Endothelial cell of umbilical vein (primary cell): ENCODE data around the gene R3HCC1L. TPM values are rescaled to one million over a fixed set of nuclear protein-coding genes. Genes with fewer than 3 reads are reported as not detected.

Experiments
- BruUV-seq: library from RNA; stranded (reverse); fragments of 400-500 nt; replicated peaks from 2 replicates; lab custom pipeline; 2021; lab: Mats Ljungman, UMichigan
- CTCF ChIA-PET: fragments of 300-600, 350-600 bp; sonication (Branson Sonifier 250); formaldehyde crosslinking; loops from one replicate; lab custom pipeline; 2021; ENCODE audit warnings: antibody characterized with exemption, inconsistent platforms; lab: Charles Lee
- POLR2A ChIA-PET: fragments of 300-600, 350-600 bp; sonication (Branson Sonifier 250); formaldehyde crosslinking; loops from one replicate; lab custom pipeline; 2021; ENCODE audit warnings: antibody characterized with exemption, inconsistent platforms; lab: Charles Lee
- DNase-seq: peaks from one replicate; pipeline ENCODE4 v3.0.0-alpha.2; 2011; ENCODE audit warnings: low read depth, low spot score
- FAIRE-seq: peaks from 2 replicates; lab custom pipeline; 2011; peaks lifted over from hg19 to GRCh38; lab: Jason Lieb, UNC
- H2AFZ ChIP-seq: 2 replicates; pipeline ENCODE4 v1.6.0; 2012; ENCODE audit warnings: low read depth, low read length, control low read depth, inconsistent platforms
- H3K27ac ChIP-seq: 2 replicates; pipeline ENCODE4 v1.5.1; 2011; ENCODE audit warnings: low read depth, mild to moderate bottlenecking, control low read depth, low read length, moderate library complexity; ENCODE audit not compliant: insufficient read depth
- H3K27me3 ChIP-seq, 2 experiments: 2 replicates each; pipeline versions ENCODE4 v1.6.0 to v1.6.1; 2011; ENCODE audit warnings: low read length in 2 of 2, mixed read lengths in 1 of 2; ENCODE audit not compliant: control insufficient read depth in 2 of 2, insufficient read depth in 2 of 2
- H3K36me3 ChIP-seq, 2 experiments: 2 replicates in 1 of 2; 3 replicates in 1 of 2; pipeline ENCODE4 v1.5.1; 2011; ENCODE audit warnings: low read length in 2 of 2, mild to moderate bottlenecking in 1 of 2, moderate library complexity in 1 of 2; ENCODE audit not compliant: control insufficient read depth in 2 of 2, insufficient read depth in 2 of 2; ENCODE audit errors: extremely low read depth in 1 of 2
- H3K4me1 ChIP-seq: 3 replicates; pipeline ENCODE4 v1.5.1; 2011; ENCODE audit warnings: mild to moderate bottlenecking, low read length; ENCODE audit not compliant: control insufficient read depth, insufficient read depth; ENCODE audit errors: extremely low read depth
- H3K4me2 ChIP-seq: 2 replicates; pipeline ENCODE4 v1.6.1; 2011; ENCODE audit warnings: low read length, control low read depth, mixed read lengths; ENCODE audit not compliant: insufficient read depth
- H3K4me3 ChIP-seq, 3 experiments: fragments of 200-600 bp in 1 of 3; sonication (generic), shearing (Covaris generic) in 1 of 3; replicated peaks in 1 of 3; 2 replicates each; pipeline ENCODE4 v1.5.1; 2011 to 2016; ENCODE audit warnings: control low read depth in 3 of 3, low read length in 3 of 3, mild to moderate bottlenecking in 2 of 3, inconsistent platforms in 1 of 3, low read depth in 1 of 3, moderate library complexity in 1 of 3; ENCODE audit not compliant: insufficient read depth in 1 of 3
- H3K79me2 ChIP-seq: 2 replicates; pipeline ENCODE4 v1.6.0; 2012; ENCODE audit warnings: low read length, inconsistent platforms; ENCODE audit not compliant: control insufficient read depth, insufficient read depth
- H3K9ac ChIP-seq: replicated peaks from 2 replicates; pipeline ENCODE3; 2011; ENCODE audit warnings: low read length, control low read depth; ENCODE audit not compliant: insufficient read depth; ENCODE audit errors: extremely low read depth
- H3K9me1 ChIP-seq: replicated peaks from 3 replicates; pipeline ENCODE4 v1.6.0; 2011; ENCODE audit warnings: mild to moderate bottlenecking, low read length; ENCODE audit not compliant: control insufficient read depth, insufficient read depth; ENCODE audit errors: extremely low read depth
- H3K9me3 ChIP-seq: replicated peaks from 2 replicates; pipeline ENCODE4 v1.5.1; 2012; ENCODE audit warnings: low read length, inconsistent platforms; ENCODE audit not compliant: control insufficient read depth, insufficient read depth
- H4K20me1 ChIP-seq: replicated peaks from 2 replicates; pipeline ENCODE3; 2011; ENCODE audit warnings: mild to moderate bottlenecking, low read length; ENCODE audit not compliant: control insufficient read depth, insufficient read depth; ENCODE audit errors: extremely low read depth
- CTCF ChIP-seq, 2 donors: IDR thresholded peaks; 1 replicate in 1 of 2; 2 replicates in 1 of 2; pipeline ENCODE4 v1.5.1; 2011; ENCODE audit warnings: low read length in 2 of 2, mild to moderate bottlenecking in 2 of 2, moderate library complexity in 2 of 2, control low read depth in 1 of 2, inconsistent platforms in 1 of 2, low read depth in 1 of 2; ENCODE audit not compliant: insufficient read depth in 1 of 2; ENCODE audit errors: extremely low read depth in 1 of 2
- EZH2 ChIP-seq: IDR thresholded peaks from 2 replicates; pipeline ENCODE4 v1.6.1; 2012; ENCODE audit warnings: borderline replicate concordance, low read depth, mild to moderate bottlenecking, moderate library complexity, low read length, inconsistent platforms; ENCODE audit not compliant: severe bottlenecking
- FOS ChIP-seq: IDR thresholded peaks from 2 replicates; pipeline ENCODE4 v1.6.1; 2011; ENCODE audit warnings: mild to moderate bottlenecking, low read length, moderate library complexity, borderline replicate concordance; ENCODE audit not compliant: insufficient read depth
- GATA2 ChIP-seq: IDR thresholded peaks from 2 replicates; pipeline ENCODE4 v1.7.0; 2011; ENCODE audit warnings: low read depth, mild to moderate bottlenecking, moderate library complexity, mixed read lengths, low read length; ENCODE audit not compliant: insufficient read length, insufficient read depth
- JUN ChIP-seq: IDR thresholded peaks from 2 replicates; pipeline ENCODE4 v1.6.1; 2011; ENCODE audit warnings: borderline replicate concordance, low read depth; ENCODE audit not compliant: insufficient read length, insufficient read depth
- MAX ChIP-seq: IDR thresholded peaks from 2 replicates; pipeline ENCODE4 v1.6.1; 2011; ENCODE audit not compliant: insufficient read depth, insufficient read length
- MYC ChIP-seq: IDR thresholded peaks from one replicate; pipeline ENCODE4 v1.6.1; 2011; ENCODE audit warnings: mild to moderate bottlenecking, low read depth, low read length
- POLR2A ChIP-seq: IDR thresholded peaks from 2 replicates; pipeline ENCODE4 v1.6.1; 2012; ENCODE audit warnings: low read depth, mild to moderate bottlenecking, control low read depth, low read length
- POLR2AphosphoS5 ChIP-seq: IDR thresholded peaks from 2 replicates; pipeline ENCODE4 v1.6.1; 2012; ENCODE audit warnings: low read depth, mild to moderate bottlenecking, control low read depth, low read length, moderate library complexity; ENCODE audit not compliant: insufficient read depth
- dilution Hi-C: fragments of 300-500 bp; cut with MboI; formaldehyde crosslinking; loops from one replicate; pipeline ENCODE4 v1.15.0; 2019; ENCODE audit warnings: low sequenced_read_pairs; ENCODE audit not compliant: extremely low pct_ligation_motif_present
- intact Hi-C: fragments of 100-400 bp; cut with micrococcal nuclease; formaldehyde crosslinking; loops from one replicate; pipeline ENCODE4 v1.10.0; 2022
- polyA plus RNA-seq, 4 experiments: library from polyadenylated mRNA; depleted of rRNA in 3 of 4; stranded (reverse) in 3 of 4; unstranded in 1 of 4; fragments of >200 nt; gene quantifications; 2 replicates each; pipeline versions ENCODE4 v1.2.1 to v1.2.3, GENCODE V29; 2011 to 2012; ENCODE audit warnings: missing spikeins in 1 of 4
- total RNA-seq: library from RNA; stranded (reverse); gene quantifications from 2 replicates; pipeline ENCODE4 v1.2.3, GENCODE V29; 2021

R3HCC1L gene
- total and polyA plus RNA-seq, 2 donors (not counting 3 experiments of a cell fraction or from before 2014, with no cell fraction given) = 6.3 to 12.4 TPM

DNA sequence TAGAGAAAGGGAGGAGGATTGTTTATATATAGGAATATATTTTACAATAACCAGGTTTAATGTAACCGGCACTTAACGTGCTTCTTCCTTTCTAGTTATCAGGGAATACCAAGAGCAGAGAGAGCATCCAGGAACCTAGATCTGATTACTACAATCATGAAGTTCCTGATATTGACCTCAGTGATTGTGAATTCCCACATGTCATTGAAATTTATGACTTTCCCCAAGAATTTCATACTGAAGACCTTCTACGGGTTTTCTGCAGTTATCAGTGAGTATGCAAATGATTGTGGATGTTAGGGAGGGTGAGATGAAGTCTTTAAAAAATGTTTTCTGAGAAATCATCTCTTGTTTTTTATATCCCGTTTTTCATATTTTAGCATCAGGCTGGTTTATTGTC lies 97.0 kb downstream of the R3HCC1L start:
- H3K9ac ChIP-seq = no peak overlapping the region
- peaks cover 2% of the 10 kb centered on the region for H3K79me2 ChIP-seq
- no peak overlapping the region for H3K4me2 ChIP-seq
- no peaks in the 10 kb centered on the region for H3K9me3 ChIP-seq
- no peaks in the 10 kb centered on the region for H3K27me3 ChIP-seq
- no peak overlapping the region for H2AFZ ChIP-seq
- DNase-seq (no peak), FAIRE-seq (no peak)
- no peaks in the 10 kb centered on the region for H3K9me1 ChIP-seq
- POLR2A ChIA-PET = no interaction called here
- no peaks in the 10 kb centered on the region for H4K20me1 ChIP-seq
- peaks cover 0 to 2% of the 10 kb centered on the region in 2 experiments for H3K36me3 ChIP-seq
- CTCF ChIA-PET = no interaction called here
- no TSS peak for BruUV-seq
- H3K27ac ChIP-seq = no peak overlapping the region
- intact Hi-C loops (no loop called here), dilution Hi-C loops (no loop called here)
- H3K4me3 ChIP-seq = no peak overlapping the region
- H3K4me1 ChIP-seq = no peaks in the 10 kb centered on the region
- TF ChIP-seq EZH2 = no peak
- no peak for TF ChIP-seq GATA2
- TF ChIP-seq JUN = no peak
- no peak for TF ChIP-seq FOS
- no peak for TF ChIP-seq POLR2AphosphoS5
- TF ChIP-seq CTCF (IDR thresholded peaks at IDR 0.05; ENCODE audit: extremely low read depth in 1 of 2, insufficient read depth in 1 of 2, low read depth in 1 of 2, low read length in 2 of 2) = no peak
- no peak for TF ChIP-seq MYC
- no peak for TF ChIP-seq POLR2A
- no peak for TF ChIP-seq MAX
